C4-2B (cell line): ENCODE results near the gene TMPRSS11E.

Experiments used
- ZFX ChIP-seq: fragments of 450-650 bp; IDR thresholded peaks from 2 replicates; pipeline ENCODE4 v1.6.1; 2017
- TF ChIP-seq, protein P1 (sequence below): fragments of 450-650 bp; conservative IDR thresholded peaks from 2 replicates; pipeline ENCODE4 v1.5.1; 2017; ENCODE audit warnings: mild to moderate bottlenecking

DNA sequence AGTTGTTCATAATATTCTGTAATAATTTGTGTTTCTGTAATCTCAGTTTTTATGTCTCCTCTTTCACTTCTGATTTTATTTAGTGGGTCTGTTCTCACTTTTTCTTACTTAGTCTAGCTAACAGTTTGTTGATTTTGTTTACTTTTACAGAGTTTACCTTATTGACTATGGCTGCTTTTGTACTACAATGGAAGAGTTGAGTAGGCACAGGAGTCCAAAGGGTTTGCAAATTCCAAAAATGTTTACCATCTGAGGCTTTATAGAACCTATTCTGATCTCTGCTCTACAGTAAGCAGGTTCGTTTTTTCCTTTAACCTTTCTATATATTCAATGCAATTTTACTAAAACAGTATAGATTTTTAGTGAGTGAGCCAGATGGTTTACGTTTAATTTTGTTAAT lies 73.7 kb downstream of the TMPRSS11E start:
- TF ChIP-seq, protein P1, sequence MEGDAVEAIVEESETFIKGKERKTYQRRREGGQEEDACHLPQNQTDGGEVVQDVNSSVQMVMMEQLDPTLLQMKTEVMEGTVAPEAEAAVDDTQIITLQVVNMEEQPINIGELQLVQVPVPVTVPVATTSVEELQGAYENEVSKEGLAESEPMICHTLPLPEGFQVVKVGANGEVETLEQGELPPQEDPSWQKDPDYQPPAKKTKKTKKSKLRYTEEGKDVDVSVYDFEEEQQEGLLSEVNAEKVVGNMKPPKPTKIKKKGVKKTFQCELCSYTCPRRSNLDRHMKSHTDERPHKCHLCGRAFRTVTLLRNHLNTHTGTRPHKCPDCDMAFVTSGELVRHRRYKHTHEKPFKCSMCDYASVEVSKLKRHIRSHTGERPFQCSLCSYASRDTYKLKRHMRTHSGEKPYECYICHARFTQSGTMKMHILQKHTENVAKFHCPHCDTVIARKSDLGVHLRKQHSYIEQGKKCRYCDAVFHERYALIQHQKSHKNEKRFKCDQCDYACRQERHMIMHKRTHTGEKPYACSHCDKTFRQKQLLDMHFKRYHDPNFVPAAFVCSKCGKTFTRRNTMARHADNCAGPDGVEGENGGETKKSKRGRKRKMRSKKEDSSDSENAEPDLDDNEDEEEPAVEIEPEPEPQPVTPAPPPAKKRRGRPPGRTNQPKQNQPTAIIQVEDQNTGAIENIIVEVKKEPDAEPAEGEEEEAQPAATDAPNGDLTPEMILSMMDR: no peak
- no peak for TF ChIP-seq ZFX
